ENCODE results near the gene FILIP1L. TPM values are rescaled to one million over a fixed set of nuclear protein-coding genes. Genes with fewer than 3 reads are reported as not detected.

FILIP1L gene
- total and polyA plus RNA-seq, 2 of the 4 experiments (the other 2 are of a cell fraction), result 11.5 to 19.9 TPM

- Histone ChIP-seq H3K9me1 (ENCODE audit: insufficient read depth, low read length) (peaks cover 12% of the 10 kb centered on the region; the same call in 1 of the 2 replicates), H3K18ac (ENCODE audit: low read depth, low read length) (peak overlapping the region; percentile 53), H3K4me1 (ENCODE audit: control insufficient read depth, insufficient read depth, low read length) (peaks cover 11% of the 10 kb centered on the region), H4K8ac (ENCODE audit: low read depth in 2 of 2, low read length in 2 of 2) (no peak overlapping the region), H2AK9ac (replicated peaks; ENCODE audit: low read depth, low read length, poor library complexity) (no peak overlapping the region), H3K9ac (ENCODE audit: low read depth, low read length) (no peak overlapping the region), H2AFZ (replicated peaks; ENCODE audit: low read length, poor library complexity) (no peak overlapping the region), H3K14ac (replicated peaks; ENCODE audit: low read depth, low read length) (no peak overlapping the region), H3K4me2 (ENCODE audit: low read depth, low read length) (peak overlapping the region; percentile 37; the same call in 1 of the 2 replicates), H4K5ac (ENCODE audit: low read depth, low read length) (peak overlapping the region; percentile 40; the same call in 1 of the 2 replicates), H4K20me1 (ENCODE audit: insufficient read depth, low read length) (no peaks in the 10 kb centered on the region), H2BK15ac (ENCODE audit: low read depth, low read length) (no peak overlapping the region), H2AK5ac (ENCODE audit: low read depth, low read length) (no peak overlapping the region), H3K4me3 (ENCODE audit: insufficient read depth, low read depth, low read length) (no peak overlapping the region), H4K91ac (ENCODE audit: insufficient read depth, low read depth, low read length) (no peak overlapping the region), H2BK5ac (ENCODE audit: low read depth, low read length, poor library complexity, severe bottlenecking) (no peak overlapping the region), H3K27me3 (ENCODE audit: control insufficient read depth, insufficient read depth, low read length) (no peaks in the 10 kb centered on the region), H2BK120ac (ENCODE audit: low read depth, low read length) (peak overlapping the region; percentile 16; the same call in 1 of the 2 replicates), H3K23ac (ENCODE audit: low read depth, low read length) (no peak overlapping the region), H3K36me3 (ENCODE audit: control insufficient read depth, insufficient read depth, low read length) (no peaks in the 10 kb centered on the region), H3K9me3 (ENCODE audit: control insufficient read depth, insufficient read depth, low read length) (no peaks in the 10 kb centered on the region), H2BK20ac (ENCODE audit: low read depth, low read length) (no peak overlapping the region), H3K4ac (ENCODE audit: low read depth, low read length) (no peak overlapping the region), H3K79me1 (ENCODE audit: low read depth in 1 of 2, low read length in 2 of 2) (peaks cover 6 to 7% of the 10 kb centered on the region in 2 experiments; a peak in 3 of 4 replicates), H3K27ac (ENCODE audit: insufficient read depth, low read length) (no peak overlapping the region), H3K56ac (ENCODE audit: extremely low read depth, insufficient read depth, low read length) (no peak overlapping the region)
- in situ Hi-C loops (cut with MboI; ENCODE audit: low sequenced_read_pairs), result no loop called here
- CTCF ChIA-PET, result interaction anchor here (0.6 to 2.0 kb wide), 9 partner anchors 9 to 171 kb away, joined by 3 to 5 read pairs (median 4); no protein-coding TSS in a partner anchor
- ATAC-seq (ENCODE audit: low read depth) (peak; percentile 38; the same call in 1 of the 2 replicates), DNase-seq (peak; percentile 60)
- dilution Hi-C loops (cut with HindIII; ENCODE audit: low sequenced_read_pairs, unreplicated experiment), result no loop called here
- intact Hi-C loops (cut with micrococcal nuclease), result loop anchor here (2.0 kb wide), 1 partner anchor 134 kb away; no protein-coding TSS in a partner anchor
- TF ChIP-seq CHD1 (IDR thresholded peaks at IDR 0.05; ENCODE audit: low read depth, low read length), result no peak
- TF ChIP-seq, protein P1, sequence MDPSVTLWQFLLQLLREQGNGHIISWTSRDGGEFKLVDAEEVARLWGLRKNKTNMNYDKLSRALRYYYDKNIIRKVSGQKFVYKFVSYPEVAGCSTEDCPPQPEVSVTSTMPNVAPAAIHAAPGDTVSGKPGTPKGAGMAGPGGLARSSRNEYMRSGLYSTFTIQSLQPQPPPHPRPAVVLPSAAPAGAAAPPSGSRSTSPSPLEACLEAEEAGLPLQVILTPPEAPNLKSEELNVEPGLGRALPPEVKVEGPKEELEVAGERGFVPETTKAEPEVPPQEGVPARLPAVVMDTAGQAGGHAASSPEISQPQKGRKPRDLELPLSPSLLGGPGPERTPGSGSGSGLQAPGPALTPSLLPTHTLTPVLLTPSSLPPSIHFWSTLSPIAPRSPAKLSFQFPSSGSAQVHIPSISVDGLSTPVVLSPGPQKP (IDR thresholded peaks at IDR 0.05; ENCODE audit: borderline replicate concordance, low read depth, low read length), result no peak
- TF ChIP-seq, protein P2, sequence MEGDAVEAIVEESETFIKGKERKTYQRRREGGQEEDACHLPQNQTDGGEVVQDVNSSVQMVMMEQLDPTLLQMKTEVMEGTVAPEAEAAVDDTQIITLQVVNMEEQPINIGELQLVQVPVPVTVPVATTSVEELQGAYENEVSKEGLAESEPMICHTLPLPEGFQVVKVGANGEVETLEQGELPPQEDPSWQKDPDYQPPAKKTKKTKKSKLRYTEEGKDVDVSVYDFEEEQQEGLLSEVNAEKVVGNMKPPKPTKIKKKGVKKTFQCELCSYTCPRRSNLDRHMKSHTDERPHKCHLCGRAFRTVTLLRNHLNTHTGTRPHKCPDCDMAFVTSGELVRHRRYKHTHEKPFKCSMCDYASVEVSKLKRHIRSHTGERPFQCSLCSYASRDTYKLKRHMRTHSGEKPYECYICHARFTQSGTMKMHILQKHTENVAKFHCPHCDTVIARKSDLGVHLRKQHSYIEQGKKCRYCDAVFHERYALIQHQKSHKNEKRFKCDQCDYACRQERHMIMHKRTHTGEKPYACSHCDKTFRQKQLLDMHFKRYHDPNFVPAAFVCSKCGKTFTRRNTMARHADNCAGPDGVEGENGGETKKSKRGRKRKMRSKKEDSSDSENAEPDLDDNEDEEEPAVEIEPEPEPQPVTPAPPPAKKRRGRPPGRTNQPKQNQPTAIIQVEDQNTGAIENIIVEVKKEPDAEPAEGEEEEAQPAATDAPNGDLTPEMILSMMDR (conservative IDR thresholded peaks at IDR 0.05; ENCODE audit: low read depth, low read length), result peak; percentile 36
- peak; percentile 31; the same call in 1 of the 2 replicates for TF ChIP-seq SMC3 (IDR thresholded peaks at IDR 0.05; ENCODE audit: low read depth, low read length)
- TF ChIP-seq RAD21 (IDR thresholded peaks at IDR 0.05; ENCODE audit: low read length), result peak; percentile 43
- POLR2A ChIA-PET (ENCODE audit: unreplicated experiment), result interaction anchor here (0.6 to 1.2 kb wide), 3 partner anchors 130 to 250 kb away, joined by 3 to 6 read pairs (median 3); no protein-coding TSS in a partner anchor
- WGBS, 2 experiments (ENCODE audit: extremely low coverage in 2 of 2, insufficient read length in 1 of 2), result no CpG with 5 or more reads among the region's 2 CpGs
- no TSS peak for BruUV-seq (replicated peaks)
Observed at GRCh38 chr3:100006570-100007271, 107.6 kb downstream of the FILIP1L start.

All from IMR-90 (cell line).